Liver (tissue), 9 donors: ENCODE data around the gene LRRC4B. TPM values are rescaled to one million over a fixed set of nuclear protein-coding genes. Genes with fewer than 3 reads are reported as not detected.

Experiments used
- DNase-seq: peaks from one replicate; pipeline ENCODE4 v3.0.0-alpha.2; 2017; ENCODE audit warnings: low spot score
- H3K27ac ChIP-seq, 2 donors: one replicate each; pipeline ENCODE4 v1.7.0; 2013; ENCODE audit warnings: inconsistent platforms in 2 of 2, low read length in 2 of 2, control low read depth in 1 of 2, low read depth in 1 of 2, mild to moderate bottlenecking in 1 of 2
- H3K27me3 ChIP-seq, 4 donors: one replicate each; pipeline versions ENCODE4 v1.6.1 to v1.7.0; 2013; ENCODE audit warnings: low read length in 3 of 4, inconsistent platforms in 1 of 4, mild to moderate bottlenecking in 1 of 4, moderate library complexity in 1 of 4; ENCODE audit not compliant: control insufficient read depth in 4 of 4, insufficient read depth in 4 of 4
- H3K36me3 ChIP-seq, 4 donors: one replicate each; pipeline versions ENCODE4 v1.6.1 to v1.7.0; 2013; ENCODE audit warnings: low read length in 3 of 4, mild to moderate bottlenecking in 3 of 4, low read depth in 1 of 4, moderate library complexity in 1 of 4; ENCODE audit not compliant: control insufficient read depth in 4 of 4, insufficient read depth in 3 of 4
- H3K4me1 ChIP-seq, 4 donors: one replicate each; pipeline versions ENCODE4 v1.6.1 to v1.7.0; 2013; ENCODE audit warnings: low read length in 3 of 4, mild to moderate bottlenecking in 3 of 4, moderate library complexity in 1 of 4; ENCODE audit not compliant: control insufficient read depth in 4 of 4, insufficient read depth in 4 of 4
- H3K4me3 ChIP-seq, 3 donors: one replicate each; pipeline versions ENCODE4 v1.6.1 to v1.7.0; 2013; ENCODE audit warnings: low read length in 3 of 3, control low read depth in 1 of 3, low read depth in 1 of 3, mild to moderate bottlenecking in 1 of 3
- H3K9ac ChIP-seq, 2 donors: one replicate each; pipeline ENCODE4 v1.7.0; 2013; ENCODE audit warnings: low read length in 2 of 2, mild to moderate bottlenecking in 2 of 2, moderate library complexity in 2 of 2, control low read depth in 1 of 2, low read depth in 1 of 2
- H3K9me3 ChIP-seq, 4 donors: one replicate each; pipeline versions ENCODE4 v1.6.1 to v1.7.0; 2013; ENCODE audit warnings: low read length in 3 of 4; ENCODE audit not compliant: control insufficient read depth in 4 of 4
- EGR1 ChIP-seq, 2 donors: IDR thresholded peaks; 2 replicates each; pipeline ENCODE4 v1.6.1; 2016 to 2018; ENCODE audit warnings: antibody characterized with exemption in 2 of 2, low read depth in 2 of 2
- FOXA1 ChIP-seq: IDR thresholded peaks from 2 replicates; pipeline ENCODE4 v1.6.1; 2016; ENCODE audit warnings: antibody characterized with exemption
- FOXA2 ChIP-seq: IDR thresholded peaks from 2 replicates; pipeline ENCODE4 v1.6.1; 2016; ENCODE audit warnings: antibody characterized with exemption
- GABPA ChIP-seq, 2 donors: IDR thresholded peaks in 1 of 2; conservative IDR thresholded peaks in 1 of 2; 2 replicates each; pipeline ENCODE4 v1.6.1; 2016; ENCODE audit warnings: antibody characterized with exemption in 2 of 2, mild to moderate bottlenecking in 1 of 2, moderate library complexity in 1 of 2
- HNF4G ChIP-seq: IDR thresholded peaks from 2 replicates; pipeline ENCODE4 v1.6.1; 2016; ENCODE audit warnings: antibody characterized with exemption
- JUND ChIP-seq, 2 donors: IDR thresholded peaks; 2 replicates each; pipeline ENCODE4 v1.6.1; 2016; ENCODE audit warnings: antibody characterized with exemption in 2 of 2
- RAD21 ChIP-seq, 2 donors: IDR thresholded peaks; 2 replicates each; pipeline ENCODE4 v1.6.1; 2016; ENCODE audit warnings: antibody characterized with exemption in 2 of 2, mild to moderate bottlenecking in 2 of 2
- RXRA ChIP-seq, 2 donors: IDR thresholded peaks; 2 replicates each; pipeline ENCODE4 v1.6.1; 2017 to 2018; ENCODE audit warnings: antibody characterized with exemption in 2 of 2, mild to moderate bottlenecking in 1 of 2
- SP1 ChIP-seq: IDR thresholded peaks from 2 replicates; pipeline ENCODE4 v1.6.1; 2018; ENCODE audit warnings: antibody characterized with exemption, mild to moderate bottlenecking
- TAF1 ChIP-seq: conservative IDR thresholded peaks from 2 replicates; pipeline ENCODE4 v1.6.1; 2016; ENCODE audit warnings: antibody characterized with exemption, mild to moderate bottlenecking
- YY1 ChIP-seq: IDR thresholded peaks from 2 replicates; pipeline ENCODE4 v1.6.1; 2016; ENCODE audit warnings: antibody characterized with exemption, mild to moderate bottlenecking
- WGBS: extraction: QIAGEN DNeasy Blood & Tissue Kit; methylation state at CpG from one replicate; pipeline ENCODE4 v1.1.7; 2013; 5-methylcytosine and 5-hydroxymethylcytosine counted together
- polyA plus RNA-seq, 2 donors: library from polyadenylated mRNA; stranded (reverse) in 1 of 2; unstranded in 1 of 2; fragments of 200-250 nt in 1 of 2; fragments of >200 nt in 1 of 2; fragmentation: Nextera tagmentation in 1 of 2; extraction: Ambion mirVana in 1 of 2; gene quantifications; one replicate each; pipeline versions ENCODE4 v1.2.1 to v1.2.3, GENCODE V29; 2013 to 2015
- total RNA-seq, 2 donors: library from RNA; depleted of rRNA; stranded (reverse); fragments of >200 nt; gene quantifications; one replicate each; pipeline ENCODE4 v1.2.3, GENCODE V29; 2014
- TF ChIP-seq, protein P1 (sequence below): IDR thresholded peaks from 2 replicates; pipeline ENCODE4 v1.6.1; 2016; ENCODE audit warnings: antibody characterized with exemption, mild to moderate bottlenecking
- TF ChIP-seq, protein P2 (sequence below): IDR thresholded peaks from 2 replicates; pipeline ENCODE4 v1.6.1; 2016; ENCODE audit warnings: antibody characterized with exemption
- TF ChIP-seq, protein P3 (sequence below): fragments of 150-350 bp; IDR thresholded peaks from 2 replicates; pipeline ENCODE4 v1.5.1; 2017; ENCODE audit warnings: improper control_type of control experiment, low read depth, low read length; ENCODE audit not compliant: missing input control
- TF ChIP-seq, protein P4 (sequence below): IDR thresholded peaks from 2 replicates; pipeline ENCODE4 v1.6.1; 2016; ENCODE audit warnings: antibody characterized with exemption
- donor health status: healthy.
- donor health status: healthy.
- donor health status: healthy.
- donor health status: healthy.
- donor health status: healthy.

Gene LRRC4B
- total and polyA plus RNA-seq, 4 donors, result 0.11 to 1.1 (median 0.79) TPM

DNA sequence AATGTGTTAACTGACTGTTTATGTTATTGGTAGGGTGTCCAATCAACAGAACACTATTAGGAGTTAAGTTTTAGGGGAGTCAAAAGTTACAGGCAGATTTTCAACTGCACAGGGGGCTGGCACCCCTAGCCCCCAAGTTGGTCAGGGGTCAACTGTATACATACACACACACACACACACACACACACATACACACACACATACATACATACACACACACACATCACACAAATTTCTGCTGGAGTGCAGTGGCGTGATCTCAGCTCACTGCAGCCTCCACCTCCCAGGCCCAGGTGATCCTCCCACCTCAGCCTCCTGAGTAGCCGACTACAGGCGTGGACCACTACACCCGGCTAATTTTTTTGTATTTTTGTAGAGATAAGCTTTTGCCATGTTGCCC lies 10.2 kb downstream of the LRRC4B start:
- H3K9ac ChIP-seq, result no peak overlapping the region
- H3K36me3 ChIP-seq, result no peaks in the 10 kb centered on the region
- no peak overlapping the region for H3K4me3 ChIP-seq
- peaks cover 0 to 7% (median 3%) of the 10 kb centered on the region in 4 donors for H3K27me3 ChIP-seq
- H3K9me3 ChIP-seq, result no peaks in the 10 kb centered on the region
- no peak overlapping the region for H3K27ac ChIP-seq
- TF ChIP-seq, protein P1, sequence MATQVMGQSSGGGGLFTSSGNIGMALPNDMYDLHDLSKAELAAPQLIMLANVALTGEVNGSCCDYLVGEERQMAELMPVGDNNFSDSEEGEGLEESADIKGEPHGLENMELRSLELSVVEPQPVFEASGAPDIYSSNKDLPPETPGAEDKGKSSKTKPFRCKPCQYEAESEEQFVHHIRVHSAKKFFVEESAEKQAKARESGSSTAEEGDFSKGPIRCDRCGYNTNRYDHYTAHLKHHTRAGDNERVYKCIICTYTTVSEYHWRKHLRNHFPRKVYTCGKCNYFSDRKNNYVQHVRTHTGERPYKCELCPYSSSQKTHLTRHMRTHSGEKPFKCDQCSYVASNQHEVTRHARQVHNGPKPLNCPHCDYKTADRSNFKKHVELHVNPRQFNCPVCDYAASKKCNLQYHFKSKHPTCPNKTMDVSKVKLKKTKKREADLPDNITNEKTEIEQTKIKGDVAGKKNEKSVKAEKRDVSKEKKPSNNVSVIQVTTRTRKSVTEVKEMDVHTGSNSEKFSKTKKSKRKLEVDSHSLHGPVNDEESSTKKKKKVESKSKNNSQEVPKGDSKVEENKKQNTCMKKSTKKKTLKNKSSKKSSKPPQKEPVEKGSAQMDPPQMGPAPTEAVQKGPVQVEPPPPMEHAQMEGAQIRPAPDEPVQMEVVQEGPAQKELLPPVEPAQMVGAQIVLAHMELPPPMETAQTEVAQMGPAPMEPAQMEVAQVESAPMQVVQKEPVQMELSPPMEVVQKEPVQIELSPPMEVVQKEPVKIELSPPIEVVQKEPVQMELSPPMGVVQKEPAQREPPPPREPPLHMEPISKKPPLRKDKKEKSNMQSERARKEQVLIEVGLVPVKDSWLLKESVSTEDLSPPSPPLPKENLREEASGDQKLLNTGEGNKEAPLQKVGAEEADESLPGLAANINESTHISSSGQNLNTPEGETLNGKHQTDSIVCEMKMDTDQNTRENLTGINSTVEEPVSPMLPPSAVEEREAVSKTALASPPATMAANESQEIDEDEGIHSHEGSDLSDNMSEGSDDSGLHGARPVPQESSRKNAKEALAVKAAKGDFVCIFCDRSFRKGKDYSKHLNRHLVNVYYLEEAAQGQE, result no peak
- no peak for TF ChIP-seq RXRA (IDR thresholded peaks at IDR 0.05)
- no peak for TF ChIP-seq FOXA1
- no peak for TF ChIP-seq YY1
- no peak for TF ChIP-seq JUND (IDR thresholded peaks at IDR 0.05)
- no peak for TF ChIP-seq TAF1
- TF ChIP-seq, protein P2, sequence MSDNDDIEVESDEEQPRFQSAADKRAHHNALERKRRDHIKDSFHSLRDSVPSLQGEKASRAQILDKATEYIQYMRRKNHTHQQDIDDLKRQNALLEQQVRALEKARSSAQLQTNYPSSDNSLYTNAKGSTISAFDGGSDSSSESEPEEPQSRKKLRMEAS, result no peak
- TF ChIP-seq EGR1 (IDR thresholded peaks at IDR 0.05; ENCODE audit: low read depth in 2 of 2), result no peak
- TF ChIP-seq FOXA2, result no peak
- TF ChIP-seq GABPA (IDR thresholded peaks at IDR 0.05 in 1 of 2, conservative IDR thresholded peaks at IDR 0.05 in 1 of 2), result no peak
- TF ChIP-seq RAD21 (IDR thresholded peaks at IDR 0.05), result no peak
- no peak for TF ChIP-seq HNF4G
- WGBS, result 90% methylated on average over 4 of the region's 4 CpGs
- no peak for DNase-seq
- peaks cover 0 to 11% (median 2%) of the 10 kb centered on the region in 4 donors for H3K4me1 ChIP-seq

- 19% methylated on average over 20 of the region's 20 CpGs for WGBS
- Histone ChIP-seq H3K4me3 (no peak overlapping the region), H3K4me1 (peaks cover 0 to 11% (median 2%) of the 10 kb centered on the region in 4 donors), H3K36me3 (no peaks in the 10 kb centered on the region), H3K27me3 (peaks cover 0 to 7% (median 3%) of the 10 kb centered on the region in 4 donors), H3K27ac (no peak overlapping the region), H3K9me3 (no peaks in the 10 kb centered on the region), H3K9ac (no peak overlapping the region)
- DNase-seq, result no peak
- TF ChIP-seq JUND (IDR thresholded peaks at IDR 0.05), result no peak
- TF ChIP-seq, protein P3, sequence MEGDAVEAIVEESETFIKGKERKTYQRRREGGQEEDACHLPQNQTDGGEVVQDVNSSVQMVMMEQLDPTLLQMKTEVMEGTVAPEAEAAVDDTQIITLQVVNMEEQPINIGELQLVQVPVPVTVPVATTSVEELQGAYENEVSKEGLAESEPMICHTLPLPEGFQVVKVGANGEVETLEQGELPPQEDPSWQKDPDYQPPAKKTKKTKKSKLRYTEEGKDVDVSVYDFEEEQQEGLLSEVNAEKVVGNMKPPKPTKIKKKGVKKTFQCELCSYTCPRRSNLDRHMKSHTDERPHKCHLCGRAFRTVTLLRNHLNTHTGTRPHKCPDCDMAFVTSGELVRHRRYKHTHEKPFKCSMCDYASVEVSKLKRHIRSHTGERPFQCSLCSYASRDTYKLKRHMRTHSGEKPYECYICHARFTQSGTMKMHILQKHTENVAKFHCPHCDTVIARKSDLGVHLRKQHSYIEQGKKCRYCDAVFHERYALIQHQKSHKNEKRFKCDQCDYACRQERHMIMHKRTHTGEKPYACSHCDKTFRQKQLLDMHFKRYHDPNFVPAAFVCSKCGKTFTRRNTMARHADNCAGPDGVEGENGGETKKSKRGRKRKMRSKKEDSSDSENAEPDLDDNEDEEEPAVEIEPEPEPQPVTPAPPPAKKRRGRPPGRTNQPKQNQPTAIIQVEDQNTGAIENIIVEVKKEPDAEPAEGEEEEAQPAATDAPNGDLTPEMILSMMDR, result no peak
- no peak for TF ChIP-seq TAF1
- TF ChIP-seq EGR1 (IDR thresholded peaks at IDR 0.05; ENCODE audit: low read depth in 2 of 2), result no peak
- TF ChIP-seq SP1, result no peak
- TF ChIP-seq RXRA (IDR thresholded peaks at IDR 0.05), result no peak
- TF ChIP-seq, protein P4, sequence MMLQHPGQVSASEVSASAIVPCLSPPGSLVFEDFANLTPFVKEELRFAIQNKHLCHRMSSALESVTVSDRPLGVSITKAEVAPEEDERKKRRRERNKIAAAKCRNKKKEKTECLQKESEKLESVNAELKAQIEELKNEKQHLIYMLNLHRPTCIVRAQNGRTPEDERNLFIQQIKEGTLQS, result no peak
Measured at GRCh38 chr19:50557009-50557613, 11.1 kb downstream of the LRRC4B start.
